PFSK-1 (cell line): Measurements from ENCODE around the gene ACBD4.

Source experiments
- POLR2AphosphoS5 ChIP-seq: IDR thresholded peaks from 2 replicates; pipeline ENCODE4 v1.6.1; 2012; ENCODE audit warnings: low read depth, mild to moderate bottlenecking, control low read depth, low read length, moderate library complexity
- SIN3A ChIP-seq: IDR thresholded peaks from 2 replicates; pipeline ENCODE4 v1.6.1; 2012; ENCODE audit warnings: mild to moderate bottlenecking, low read length, moderate library complexity, borderline replicate concordance; ENCODE audit not compliant: insufficient read depth
- TF ChIP-seq, protein P1 (sequence below), 2 experiments: IDR thresholded peaks; 2 replicates each; pipeline versions ENCODE4 v1.6.1 to v1.8.0; 2011 to 2012; ENCODE audit warnings: low read depth in 2 of 2, low read length in 2 of 2, control low read depth in 1 of 2, inconsistent platforms in 1 of 2, mild to moderate bottlenecking in 1 of 2, moderate library complexity in 1 of 2; ENCODE audit not compliant: insufficient read depth in 1 of 2

DNA sequence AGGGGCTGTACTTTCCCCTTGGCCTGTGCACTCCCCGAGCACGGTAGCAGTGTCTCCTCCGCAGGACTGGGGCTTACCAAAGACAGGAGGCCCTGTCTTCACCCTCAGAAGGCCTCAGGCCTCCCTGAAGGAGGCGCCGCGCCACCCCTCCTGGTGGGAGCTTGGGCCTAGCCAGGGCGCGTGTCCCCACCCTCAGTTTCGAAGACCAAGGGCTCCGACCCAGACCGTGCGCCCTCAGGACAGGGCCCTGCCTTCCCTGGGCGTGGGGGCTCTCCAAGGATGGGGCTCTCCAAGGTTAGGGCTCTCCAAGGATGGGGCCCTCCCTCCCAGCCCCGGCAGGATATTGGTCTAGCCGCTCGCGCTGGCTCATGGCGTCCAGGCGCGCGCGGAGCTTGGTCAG, 14.9 kb upstream of the ACBD4 start:
- TF ChIP-seq POLR2AphosphoS5 (no peak), SIN3A (no peak)
- TF ChIP-seq, protein P1, sequence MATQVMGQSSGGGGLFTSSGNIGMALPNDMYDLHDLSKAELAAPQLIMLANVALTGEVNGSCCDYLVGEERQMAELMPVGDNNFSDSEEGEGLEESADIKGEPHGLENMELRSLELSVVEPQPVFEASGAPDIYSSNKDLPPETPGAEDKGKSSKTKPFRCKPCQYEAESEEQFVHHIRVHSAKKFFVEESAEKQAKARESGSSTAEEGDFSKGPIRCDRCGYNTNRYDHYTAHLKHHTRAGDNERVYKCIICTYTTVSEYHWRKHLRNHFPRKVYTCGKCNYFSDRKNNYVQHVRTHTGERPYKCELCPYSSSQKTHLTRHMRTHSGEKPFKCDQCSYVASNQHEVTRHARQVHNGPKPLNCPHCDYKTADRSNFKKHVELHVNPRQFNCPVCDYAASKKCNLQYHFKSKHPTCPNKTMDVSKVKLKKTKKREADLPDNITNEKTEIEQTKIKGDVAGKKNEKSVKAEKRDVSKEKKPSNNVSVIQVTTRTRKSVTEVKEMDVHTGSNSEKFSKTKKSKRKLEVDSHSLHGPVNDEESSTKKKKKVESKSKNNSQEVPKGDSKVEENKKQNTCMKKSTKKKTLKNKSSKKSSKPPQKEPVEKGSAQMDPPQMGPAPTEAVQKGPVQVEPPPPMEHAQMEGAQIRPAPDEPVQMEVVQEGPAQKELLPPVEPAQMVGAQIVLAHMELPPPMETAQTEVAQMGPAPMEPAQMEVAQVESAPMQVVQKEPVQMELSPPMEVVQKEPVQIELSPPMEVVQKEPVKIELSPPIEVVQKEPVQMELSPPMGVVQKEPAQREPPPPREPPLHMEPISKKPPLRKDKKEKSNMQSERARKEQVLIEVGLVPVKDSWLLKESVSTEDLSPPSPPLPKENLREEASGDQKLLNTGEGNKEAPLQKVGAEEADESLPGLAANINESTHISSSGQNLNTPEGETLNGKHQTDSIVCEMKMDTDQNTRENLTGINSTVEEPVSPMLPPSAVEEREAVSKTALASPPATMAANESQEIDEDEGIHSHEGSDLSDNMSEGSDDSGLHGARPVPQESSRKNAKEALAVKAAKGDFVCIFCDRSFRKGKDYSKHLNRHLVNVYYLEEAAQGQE (IDR thresholded peaks at IDR 0.05; ENCODE audit: insufficient read depth in 1 of 2, low read depth in 2 of 2, low read length in 2 of 2): no peak
